ACC112 (cell line): ENCODE data around the gene RAI1.

Experiments used
- H2AFZ ChIP-seq: fragments of 200-600 bp; sonication (generic); one replicate; pipeline ENCODE4 v1.6.0; 2017; ENCODE audit warnings: antibody characterized with exemption, low read length; ENCODE audit not compliant: unreplicated experiment
- H3K27ac ChIP-seq: fragments of 200-600 bp; sonication (generic); 2 replicates; pipeline ENCODE4 v1.5.1; 2014; ENCODE audit warnings: low read depth, mild to moderate bottlenecking, antibody characterized with exemption, low read length, moderate library complexity
- H3K27me3 ChIP-seq: fragments of 200-600 bp; sonication (generic); 2 replicates; pipeline ENCODE4 v1.6.1; 2014; ENCODE audit warnings: mild to moderate bottlenecking, antibody characterized with exemption, low read length, moderate library complexity, mixed read lengths; ENCODE audit not compliant: insufficient read depth
- H3K36me3 ChIP-seq: fragments of 200-600 bp; sonication (generic); 2 replicates; pipeline ENCODE4 v1.6.1; 2016; ENCODE audit warnings: mild to moderate bottlenecking, antibody characterized with exemption, low read length, moderate library complexity, mixed read lengths; ENCODE audit not compliant: insufficient read depth
- H3K4me1 ChIP-seq: fragments of 200-600 bp; sonication (generic); one replicate; pipeline ENCODE4 v1.6.1; 2016; ENCODE audit warnings: low read length, mixed read lengths; ENCODE audit not compliant: insufficient read depth, unreplicated experiment, control insufficient read depth
- H3K4me3 ChIP-seq: fragments of 200-600 bp; sonication (generic); 2 replicates; pipeline ENCODE4 v1.5.1; 2014; ENCODE audit warnings: mild to moderate bottlenecking, low read depth, low read length
- H3K79me2 ChIP-seq: fragments of 200-600 bp; sonication (generic); one replicate; pipeline ENCODE4 v1.6.0; 2016; ENCODE audit warnings: low read length; ENCODE audit not compliant: control insufficient read depth, unreplicated experiment, insufficient read depth

The RAI1 gene

GRCh38 chr17:17859909-17860765, 178.9 kb downstream of the RAI1 start:
- Histone ChIP-seq H2AFZ (no peak overlapping the region), H3K4me3 (no peak overlapping the region), H3K4me1 (peaks cover 19% of the 10 kb centered on the region), H3K79me2 (no peaks in the 10 kb centered on the region), H3K27me3 (no peaks in the 10 kb centered on the region), H3K36me3 (no peaks in the 10 kb centered on the region), H3K27ac (no peak overlapping the region)

GRCh38 chr17:17860766-17861107, 179.5 kb downstream of the RAI1 start:
- Histone ChIP-seq H3K27me3 (no peaks in the 10 kb centered on the region), H3K4me1 (peaks cover 13% of the 10 kb centered on the region)

More at GRCh38 chr17:17860766-17861107, 179.5 kb downstream of the RAI1 start:
- no peaks in the 10 kb centered on the region for H3K36me3 ChIP-seq
- no peak overlapping the region for H3K4me3 ChIP-seq
- no peak overlapping the region for H2AFZ ChIP-seq
- no peak overlapping the region for H3K27ac ChIP-seq
- H3K79me2 ChIP-seq = no peaks in the 10 kb centered on the region
